Raji (cell line): Measurements from ENCODE around the gene COIL.

Source experiments
- POLR2A ChIP-seq: IDR thresholded peaks from 2 replicates; pipeline ENCODE4 v1.6.1; 2011; ENCODE audit warnings: low read depth, low read length, control low read depth; ENCODE audit not compliant: insufficient read depth

COIL gene

GRCh38 chr17:56919717-56920116 is 41.1 kb downstream of the COIL start:
- no peak for TF ChIP-seq POLR2A

- no peak for TF ChIP-seq POLR2A
Observed at GRCh38 chr17:56918916-56919315, 41.9 kb downstream of the COIL start.

- no peak for TF ChIP-seq POLR2A
Observed at GRCh38 chr17:56917559-56918296, 43.1 kb downstream of the COIL start.

GRCh38 chr17:56914581-56915273 is 46.1 kb downstream of the COIL start:
- no peak for TF ChIP-seq POLR2A

- TF ChIP-seq POLR2A: peak; percentile 97
Observed at GRCh38 chr17:56913867-56914580, 46.8 kb downstream of the COIL start, which contains the start of gene TRIM25. Gene TRIM25 (minus strand): TSS chr17:56914049. CDS start chr17:56913988, 61 bp downstream.

- TF ChIP-seq POLR2A: no peak
Observed at GRCh38 chr17:56913353-56913866, 47.4 kb downstream of the COIL start.

GRCh38 chr17:56913000-56913311 is 47.9 kb downstream of the COIL start:
- TF ChIP-seq POLR2A: no peak

- TF ChIP-seq POLR2A: no peak
Observed at GRCh38 chr17:56912105-56912999, 48.5 kb downstream of the COIL start.

GRCh38 chr17:56910509-56911235 is 50.2 kb downstream of the COIL start:
- TF ChIP-seq POLR2A: no peak

GRCh38 chr17:56909742-56910508 is 50.9 kb downstream of the COIL start:
- TF ChIP-seq POLR2A: no peak

GRCh38 chr17:56908001-56908542 is 52.8 kb downstream of the COIL start:
- no peak for TF ChIP-seq POLR2A

- no peak for TF ChIP-seq POLR2A
Observed at GRCh38 chr17:56903560-56903959, 57.3 kb downstream of the COIL start.

- TF ChIP-seq POLR2A: no peak
Observed at GRCh38 chr17:56902348-56902747, 58.5 kb downstream of the COIL start.
